B cell (primary cell): ENCODE results near the gene THY1. TPM values are rescaled to one million over a fixed set of nuclear protein-coding genes. Genes with fewer than 3 reads are reported as not detected.

Source experiments
- ATAC-seq: fragments of 200-7000 bp; cut with Tn5 transposase; one replicate; pipeline ENCODE4 v1.10.0; 2021; ENCODE audit warnings: low read depth, mild to moderate bottlenecking, moderate number of reproducible peaks, moderate library complexity
- CTCF ChIA-PET: fragments of 350-600 bp; sonication (Branson Sonifier 250); formaldehyde crosslinking; loops from one replicate; lab custom pipeline; 2021; ENCODE audit warnings: antibody characterized with exemption, inconsistent platforms; lab: Charles Lee
- POLR2A ChIA-PET: fragments of 350-600 bp; sonication (Branson Sonifier 250); formaldehyde crosslinking; loops from one replicate; lab custom pipeline; 2021; ENCODE audit warnings: antibody characterized with exemption; lab: Charles Lee
- DNase-seq: peaks from one replicate; pipeline ENCODE4 v3.0.0; 2013
- H2AFZ ChIP-seq: 2 replicates; pipeline ENCODE4 v1.6.1; 2012; ENCODE audit warnings: mild to moderate bottlenecking, low read depth, low read length; ENCODE audit not compliant: insufficient read depth, poor library complexity, severe bottlenecking
- H3K27ac ChIP-seq, 2 donors: 1 replicate in 1 of 2; 2 replicates in 1 of 2; pipeline ENCODE4 v1.5.1; 2012 to 2013; ENCODE audit warnings: low read length in 2 of 2, mild to moderate bottlenecking in 2 of 2, moderate library complexity in 1 of 2
- H3K27me3 ChIP-seq, 4 experiments: fragments of 200-600 bp in 1 of 4; sonication (generic) in 1 of 4; replicated peaks in 1 of 4; 1 replicate in 2 of 4; 2 replicates in 2 of 4; pipeline versions ENCODE4 v1.6.1 to v1.7.0; 2013 to 2016; ENCODE audit warnings: low read length in 3 of 4, mild to moderate bottlenecking in 2 of 4, mixed read lengths in 1 of 4, moderate library complexity in 1 of 4; ENCODE audit not compliant: insufficient read depth in 4 of 4, control insufficient read depth in 3 of 4; ENCODE audit errors: control extremely low read depth in 1 of 4
- H3K36me3 ChIP-seq, 2 experiments: replicated peaks in 1 of 2; 1 replicate in 1 of 2; 2 replicates in 1 of 2; pipeline versions ENCODE4 v1.6.1 to v1.7.1; 2013; ENCODE audit warnings: low read length in 1 of 2; ENCODE audit not compliant: insufficient read depth in 2 of 2, control insufficient read depth in 1 of 2; ENCODE audit errors: control extremely low read depth in 1 of 2, extremely low read depth in 1 of 2
- H3K4me1 ChIP-seq, 2 donors: fragments of 200-600 bp in 1 of 2; sonication (generic) in 1 of 2; 1 replicate in 1 of 2; 2 replicates in 1 of 2; pipeline versions ENCODE4 v1.5.1 to v1.6.1; 2013 to 2017; ENCODE audit warnings: low read length in 2 of 2; ENCODE audit not compliant: control insufficient read depth in 2 of 2, insufficient read depth in 2 of 2
- H3K4me2 ChIP-seq: replicated peaks from 2 replicates; pipeline ENCODE3; 2012; ENCODE audit warnings: mild to moderate bottlenecking, low read depth, low read length; ENCODE audit not compliant: poor library complexity, severe bottlenecking
- H3K4me3 ChIP-seq, 5 experiments: fragments of 200-600 bp in 1 of 5; sonication (generic) in 1 of 5; 1 replicate in 3 of 5; 2 replicates in 2 of 5; pipeline versions ENCODE4 v1.5.1 to v1.7.0; 2011 to 2016; ENCODE audit warnings: low read length in 4 of 5, mild to moderate bottlenecking in 4 of 5, low read depth in 2 of 5, control low read depth in 1 of 5, moderate library complexity in 1 of 5; ENCODE audit not compliant: insufficient read depth in 1 of 5; ENCODE audit errors: control extremely low read depth in 1 of 5, extremely low read depth in 1 of 5
- H3K79me2 ChIP-seq: fragments of 200-600 bp; sonication (generic); one replicate; pipeline ENCODE4 v1.6.0; 2016; ENCODE audit warnings: low read length; ENCODE audit not compliant: control insufficient read depth, insufficient read depth
- H3K9ac ChIP-seq: fragments of 200-600 bp; sonication (generic); 2 replicates; pipeline ENCODE4 v1.6.1; 2017; ENCODE audit warnings: mild to moderate bottlenecking, low read length, moderate library complexity
- H3K9me3 ChIP-seq, 3 donors: one replicate each; pipeline versions ENCODE4 v1.6.1 to v1.7.1; 2013; ENCODE audit warnings: low read length in 2 of 3; ENCODE audit not compliant: control insufficient read depth in 2 of 3, insufficient read depth in 1 of 3; ENCODE audit errors: control extremely low read depth in 1 of 3
- H4K20me1 ChIP-seq: 2 replicates; pipeline ENCODE4 v1.6.0; 2012; ENCODE audit warnings: mild to moderate bottlenecking, low read length; ENCODE audit not compliant: insufficient read depth, control insufficient read depth, poor library complexity, severe bottlenecking
- H3K27ac Mint-ChIP-seq: one replicate; pipeline ENCODE4 v1.8.0; 2021; ENCODE audit warnings: mixed read lengths
- H3K27me3 Mint-ChIP-seq: one replicate; pipeline ENCODE4 v1.8.0; 2021; ENCODE audit warnings: mixed read lengths
- H3K4me1 Mint-ChIP-seq: one replicate; pipeline ENCODE4 v1.8.0; 2021; ENCODE audit warnings: mixed read lengths
- H3K4me3 Mint-ChIP-seq: one replicate; pipeline ENCODE4 v1.8.0; 2021; ENCODE audit warnings: mixed read lengths
- H3K9me3 Mint-ChIP-seq: one replicate; pipeline ENCODE4 v1.8.0; 2022; ENCODE audit warnings: mixed read lengths; ENCODE audit not compliant: insufficient read depth
- CTCF ChIP-seq: fragments of 200-600 bp; IDR thresholded peaks from one replicate; pipeline ENCODE4 v1.8.0; 2022; ENCODE audit warnings: antibody characterized with exemption, mild to moderate bottlenecking
- EZH2 ChIP-seq: IDR thresholded peaks from 2 replicates; pipeline ENCODE4 v1.6.1; 2012; ENCODE audit warnings: borderline replicate concordance, low read depth, mild to moderate bottlenecking, moderate library complexity, low read length; ENCODE audit not compliant: insufficient read depth, poor library complexity, severe bottlenecking
- WGBS: methylation state at CpG from one replicate; pipeline ENCODE4 v1.1.5; 2013; ENCODE audit warnings: missing lambda C conversion rate; ENCODE audit not compliant: insufficient coverage; 5-methylcytosine and 5-hydroxymethylcytosine counted together
- intact Hi-C: fragments of 100-400 bp; cut with micrococcal nuclease; formaldehyde crosslinking; loops from one replicate; pipeline ENCODE4 v1.10.0; 2022
- polyA plus RNA-seq: library from polyadenylated mRNA; depleted of rRNA; stranded (reverse); fragments of >200 nt; gene quantifications from 2 replicates; pipeline ENCODE4 v1.2.3, GENCODE V29; 2012
- total RNA-seq, 2 donors: library from RNA; stranded (reverse); fragments of 120-200 nt in 1 of 2; gene quantifications; 1 replicate in 1 of 2; 2 replicates in 1 of 2; pipeline versions ENCODE4 v1.2.3 to v1.2.4, GENCODE V29; 2013 to 2022

THY1 gene
- total and polyA plus RNA-seq, 2 donors (not counting 1 experiment from before 2014, with no cell fraction given) = not detected

- Mint-ChIP-seq H3K4me3 (no peak overlapping the region), H3K27ac (no peak overlapping the region), H3K9me3 (no peaks in the 10 kb centered on the region), H3K27me3 (peaks cover 15% of the 10 kb centered on the region), H3K4me1 (peaks cover 3% of the 10 kb centered on the region)
- H3K9me3 ChIP-seq = peaks cover 0 to 5% (median 4%) of the 10 kb centered on the region in 3 donors
- H3K36me3 ChIP-seq = no peaks in the 10 kb centered on the region
- no peak overlapping the region for H3K27ac ChIP-seq
- ATAC-seq = no peak
- no peak for DNase-seq
- POLR2A ChIA-PET = no interaction called here
- H2AFZ ChIP-seq = no peak overlapping the region
- H3K9ac ChIP-seq = no peak overlapping the region
- TF ChIP-seq CTCF (no peak), EZH2 (no peak)
- intact Hi-C loops = no loop called here
- H4K20me1 ChIP-seq = no peaks in the 10 kb centered on the region
- H3K4me1 ChIP-seq = no peaks in the 10 kb centered on the region
- no CpG with 5 or more reads among the region's 2 CpGs for WGBS
- peaks cover 0 to 6% (median under 1%) of the 10 kb centered on the region in 4 experiments for H3K27me3 ChIP-seq
- CTCF ChIA-PET = no interaction called here
- H3K79me2 ChIP-seq = no peaks in the 10 kb centered on the region
- no peak overlapping the region for H3K4me3 ChIP-seq
- no peak overlapping the region for H3K4me2 ChIP-seq
Observed at GRCh38 chr11:119404872-119405271, 18.1 kb downstream of the THY1 start.

GRCh38 chr11:119403021-119403420 lies 20.0 kb downstream of the THY1 start:
- POLR2A ChIA-PET = no interaction called here
- Histone ChIP-seq H3K4me1 (no peaks in the 10 kb centered on the region), H3K4me3 (no peak overlapping the region), H3K27ac (no peak overlapping the region), H3K79me2 (no peaks in the 10 kb centered on the region), H3K27me3 (peaks cover 0 to 6% (median 1%) of the 10 kb centered on the region in 4 experiments), H3K9me3 (peaks cover 4 to 10% (median 7%) of the 10 kb centered on the region in 3 donors), H3K9ac (no peak overlapping the region), H4K20me1 (no peaks in the 10 kb centered on the region), H3K36me3 (no peaks in the 10 kb centered on the region), H3K4me2 (no peak overlapping the region), H2AFZ (no peak overlapping the region)
- no peak for TF ChIP-seq CTCF
- no peak for TF ChIP-seq EZH2
- peaks cover 8% of the 10 kb centered on the region for H3K9me3 Mint-ChIP-seq
- intact Hi-C loops = no loop called here
- DNase-seq = no peak
- no peak for ATAC-seq
- no peak overlapping the region for H3K27ac Mint-ChIP-seq
- CTCF ChIA-PET = interaction anchor here (0.6 kb wide), 1 partner anchor 619 kb away, joined by 3 read pairs; no protein-coding TSS in a partner anchor
- 87% methylated on average over 3 of the region's 5 CpGs for WGBS
- H3K27me3 Mint-ChIP-seq = peaks cover 31% of the 10 kb centered on the region
- no peak overlapping the region for H3K4me3 Mint-ChIP-seq
- H3K4me1 Mint-ChIP-seq = peaks cover 3% of the 10 kb centered on the region
